Measurements from ENCODE around the gene RNF111. TPM values are rescaled to one million over a fixed set of nuclear protein-coding genes. Genes with fewer than 3 reads are reported as not detected.

Gene RNF111
- total and polyA plus RNA-seq, 9 of the 15 experiments (the other 6 are each of a cell fraction or from before 2014, with no cell fraction given), result 7.9 to 26.0 (median 14.4) TPM

GRCh38 chr15:58966698-58967097, 20.8 kb upstream of the RNF111 start (continued):
- TF ChIP-seq GTF2E2 (tag; IDR thresholded peaks at IDR 0.05) (no peak), ZNF274 (IDR thresholded peaks at IDR 0.05; ENCODE audit: borderline replicate concordance, low read depth, low read length) (no peak), ELF1 (tag; IDR thresholded peaks at IDR 0.05) (no peak), HNRNPL (IDR thresholded peaks at IDR 0.05; ENCODE audit: low read depth, low read length) (no peak), ZNF408 (CRISPR knock-in tag; IDR thresholded peaks at IDR 0.05; ENCODE audit: low read depth) (no peak), ATF2 (CRISPR knock-in tag; IDR thresholded peaks at IDR 0.05) (no peak), THRB (CRISPR knock-in tag; conservative IDR thresholded peaks at IDR 0.05) (no peak)

- ChIA-PET CTCF (ENCODE audit: low intra/inter-chr PET ratio) (no interaction called here), POLR2A (interaction anchor here (0.5 to 1.6 kb wide), 3 partner anchors 8 to 591 kb away, joined by 3 read pairs; no protein-coding TSS in a partner anchor)
- DNase-seq (ENCODE audit: extremely low read depth in 1 of 4, low spot score in 3 of 4) (no peak), FAIRE-seq (no peak), ATAC-seq (no peak)
- H3K79me2 ChIP-seq (ENCODE audit: control insufficient read depth, insufficient read depth, low read length), result no peaks in the 10 kb centered on the region
- H3K36me3 ChIP-seq (ENCODE audit: control insufficient read depth, insufficient read depth, low read length), result no peaks in the 10 kb centered on the region
- H3K4me3 ChIP-seq, result no peak overlapping the region
- intact Hi-C loops (cut with micrococcal nuclease), result no loop called here
- BruUV-seq (replicated peaks), result no TSS peak
- no peak overlapping the region for H2AFZ ChIP-seq (ENCODE audit: low read depth, low read length)
- H3K27ac ChIP-seq (ENCODE audit: extremely low read depth, low read depth, low read length), result no peak overlapping the region
- TF ChIP-seq FOXP4 (CRISPR knock-in tag; IDR thresholded peaks at IDR 0.05; ENCODE audit: borderline replicate concordance), result no peak
- peak; percentile 62; the same call in 1 of the 2 replicates for TF ChIP-seq ZNF316 (IDR thresholded peaks at IDR 0.05)
- no peak for TF ChIP-seq U2AF1 (optimal IDR thresholded peaks at IDR 0.05; ENCODE audit: low read depth, low read length)
- TF ChIP-seq CTCF (IDR thresholded peaks at IDR 0.05 in 2 of 3, conservative IDR thresholded peaks at IDR 0.05 in 1 of 3; ENCODE audit: insufficient read depth in 2 of 3, low read depth in 1 of 3, low read length in 3 of 3), result no peak
- no peak for TF ChIP-seq ZNF274 (IDR thresholded peaks at IDR 0.05; ENCODE audit: borderline replicate concordance, low read depth, low read length)
- TF ChIP-seq SRSF3 (IDR thresholded peaks at IDR 0.05; ENCODE audit: insufficient read depth, low read length), result no peak
- no peak for TF ChIP-seq NONO (IDR thresholded peaks at IDR 0.05; ENCODE audit: low read depth in 2 of 2, low read length in 1 of 2)
- in situ Hi-C loops (cut with MboI), result no loop called here
- H3K9ac ChIP-seq (ENCODE audit: insufficient read depth in 1 of 2, low read depth in 2 of 2, low read length in 2 of 2), result no peak overlapping the region
- WGBS (ENCODE audit: insufficient coverage, low coverage, missing lambda C conversion rate), result 0% methylated on average over 2 of the region's 2 CpGs
- no peaks in the 10 kb centered on the region; a peak in 2 of 5 replicates for H3K27me3 ChIP-seq (ENCODE audit: control insufficient read depth in 2 of 2, insufficient read depth in 2 of 2, low read length in 2 of 2)
- H3K9me1 ChIP-seq (ENCODE audit: control insufficient read depth, insufficient read depth, low read length), result no peaks in the 10 kb centered on the region
- peaks cover 2% of the 10 kb centered on the region; the same call in 1 of the 2 replicates for H3K9me3 ChIP-seq (replicated peaks; ENCODE audit: control insufficient read depth, insufficient read depth, low read depth, low read length)
- no peak overlapping the region for H3K4me2 ChIP-seq (ENCODE audit: insufficient read depth, low read length)
- no peaks in the 10 kb centered on the region for H3K4me1 ChIP-seq (replicated peaks in 1 of 2; ENCODE audit: control insufficient read depth in 2 of 2, insufficient read depth in 2 of 2, low read length in 2 of 2)
- H4K20me1 ChIP-seq (replicated peaks; ENCODE audit: control insufficient read depth, insufficient read depth, low read length), result no peaks in the 10 kb centered on the region
These were observed 20.0 kb upstream of the RNF111 start for GRCh38 chr15:58967479-58967878.

Data from K562 (cell line).